AG20443 (cell line): ENCODE measurements around the gene FUBP3.

ENCODE experiments used
- DNase-seq: peaks from one replicate; pipeline ENCODE4 v3.0.0; 2012; ENCODE audit warnings: low spot score, mixed read lengths

FUBP3 gene

DNA sequence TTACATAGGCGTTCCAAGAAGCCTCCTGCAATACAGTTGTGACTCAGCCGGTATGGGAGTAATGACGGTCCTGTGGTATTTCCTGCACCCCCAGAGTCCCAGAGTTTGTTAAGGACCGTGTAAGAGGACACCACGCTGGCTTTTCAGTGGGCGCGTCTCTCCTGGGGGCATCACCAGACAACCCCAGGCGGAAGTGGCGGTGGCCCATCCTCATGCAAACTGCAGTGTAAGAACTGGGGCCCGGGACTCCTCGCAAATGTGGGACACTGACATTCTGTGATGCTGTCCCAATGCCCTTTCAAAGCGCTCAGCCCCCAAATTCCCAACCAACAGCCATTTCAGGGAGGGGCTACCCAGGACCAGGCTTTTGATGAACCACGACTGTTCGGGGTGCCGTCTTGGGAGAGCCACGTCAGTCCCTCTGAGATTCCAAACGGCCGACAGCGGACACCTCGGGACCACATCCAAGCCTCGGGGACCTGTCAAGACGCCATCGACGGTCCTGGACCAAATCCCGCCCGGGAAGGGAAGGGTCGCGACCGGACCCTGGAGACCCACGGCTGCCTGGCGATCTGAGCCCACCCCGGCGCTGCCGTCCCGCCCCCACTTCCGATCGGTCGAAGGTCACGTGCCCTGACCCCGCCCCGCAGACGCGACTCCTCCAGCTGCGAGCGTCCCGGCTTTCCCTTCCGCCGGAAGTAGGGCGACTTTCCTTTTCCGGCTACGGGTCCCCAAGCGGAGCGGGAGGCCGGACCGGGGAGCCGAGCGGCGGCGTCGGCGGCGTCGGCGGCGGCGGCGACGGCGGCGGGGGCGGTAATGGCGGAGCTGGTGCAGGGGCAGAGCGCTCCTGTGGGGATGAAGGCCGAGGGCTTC, at the start of gene FUBP3:
Gene FUBP3 (plus strand): TSS at position 713 of the 873 bp plus-strand sequence. CDS start 104 bp downstream, at position 817.
- DNase-seq = peak; percentile 99

DNA sequence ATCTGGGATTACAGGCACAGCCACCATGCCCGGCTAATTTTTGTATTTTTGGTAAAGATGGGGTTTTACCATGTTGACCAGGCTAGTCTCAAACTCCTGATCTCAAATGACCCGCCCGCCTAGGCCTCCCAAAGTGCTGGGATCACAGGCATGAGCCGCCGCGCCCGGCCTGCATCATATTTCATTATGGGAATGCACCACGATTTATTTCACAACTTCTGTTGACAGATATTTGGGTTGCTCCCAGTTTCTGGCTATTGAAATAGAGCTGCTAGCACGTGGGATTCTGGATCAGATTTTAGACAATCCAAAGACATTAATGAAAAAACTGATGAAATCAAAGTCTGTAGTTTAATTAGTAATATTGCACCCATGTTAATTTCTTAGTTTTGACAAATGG, 48.4 kb upstream of the FUBP3 start:
- DNase-seq = peak; percentile 52

- DNase-seq = no peak
These were observed 47.7 kb upstream of the FUBP3 start for GRCh38 chr9:130531670-130532069.

- no peak for DNase-seq
These were observed 46.8 kb upstream of the FUBP3 start for GRCh38 chr9:130532426-130533080.

DNA sequence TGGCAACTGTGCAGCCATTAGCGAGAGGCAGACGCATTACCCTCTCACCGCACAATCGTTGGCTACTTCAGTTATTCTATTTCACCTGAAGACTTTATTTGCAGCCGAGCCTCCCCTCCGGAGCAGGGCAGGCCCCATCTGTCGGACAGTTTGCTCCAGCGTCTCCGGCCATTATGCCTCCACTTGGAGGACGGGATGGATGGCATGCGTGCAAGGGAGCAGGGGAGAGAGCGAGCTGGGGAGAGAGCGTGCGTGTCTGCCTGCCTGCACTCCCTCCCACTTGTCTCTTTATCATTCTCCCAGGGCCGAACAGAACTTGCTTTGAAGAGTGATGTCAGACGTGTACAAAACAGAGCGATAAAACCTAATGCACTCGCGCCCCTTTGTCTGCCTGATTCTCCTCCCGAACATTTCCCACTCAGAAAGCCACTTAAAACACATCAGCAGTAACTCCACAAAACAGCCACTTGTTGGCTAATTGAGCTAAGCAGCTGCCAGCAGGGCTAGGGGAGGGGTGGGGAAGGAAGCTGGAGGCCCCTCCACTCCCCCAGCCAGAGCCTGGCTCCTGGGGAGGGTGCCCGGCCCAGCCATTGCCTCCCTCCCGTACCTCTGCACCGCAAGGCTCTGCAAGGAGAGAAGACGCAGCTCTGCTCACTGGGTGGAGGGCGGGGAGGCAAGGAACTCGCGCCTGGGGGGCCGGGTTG, 43.4 kb upstream of the FUBP3 start:
- peak; percentile 81 for DNase-seq

GRCh38 chr9:130536701-130537107, 42.7 kb upstream of the FUBP3 start:
- DNase-seq = no peak

GRCh38 chr9:130537346-130538050, 41.9 kb upstream of the FUBP3 start:
- DNase-seq = peak; percentile 28

GRCh38 chr9:130539420-130540223, 39.8 kb upstream of the FUBP3 start:
- DNase-seq = peak; percentile 48

DNA sequence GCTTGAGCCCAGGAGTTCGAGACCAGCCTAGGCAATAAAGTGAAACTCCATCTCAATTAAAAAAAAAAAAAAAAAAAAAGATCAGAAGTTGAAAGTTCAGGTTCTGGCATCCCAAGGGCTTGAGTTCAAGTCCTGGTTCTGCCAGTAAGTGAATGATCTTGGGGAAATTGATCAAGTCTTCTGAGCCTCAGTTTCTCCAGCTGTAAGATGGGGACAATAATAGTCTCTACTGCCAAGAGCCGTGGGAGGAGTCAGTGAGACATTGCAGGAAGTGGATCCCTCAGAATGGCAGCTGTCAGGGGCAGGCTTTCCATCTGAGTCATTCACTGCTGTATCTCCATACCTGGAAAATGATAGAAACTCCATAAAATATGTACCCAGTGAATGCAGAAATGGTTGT, 37.8 kb upstream of the FUBP3 start:
- DNase-seq = no peak

DNA sequence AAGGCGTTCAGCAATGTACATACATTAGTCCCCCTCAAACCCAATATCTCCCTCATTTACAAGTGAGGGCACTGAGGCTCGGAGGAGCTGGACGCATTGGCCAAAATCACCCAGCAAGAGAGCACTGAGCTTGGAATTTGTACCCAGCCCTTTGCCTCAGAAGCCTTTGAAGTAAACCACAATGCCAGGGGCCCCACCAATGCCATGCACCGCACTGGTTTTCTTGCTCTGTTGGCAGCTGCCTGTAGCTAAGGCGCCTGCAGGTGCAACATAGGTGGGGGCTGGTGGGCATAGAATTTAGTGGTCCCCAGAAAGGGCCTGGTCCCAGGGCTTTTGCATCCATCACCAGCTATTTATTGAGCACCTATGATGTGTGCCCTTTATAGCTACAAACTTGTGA, 37.3 kb upstream of the FUBP3 start:
- DNase-seq = no peak

DNA sequence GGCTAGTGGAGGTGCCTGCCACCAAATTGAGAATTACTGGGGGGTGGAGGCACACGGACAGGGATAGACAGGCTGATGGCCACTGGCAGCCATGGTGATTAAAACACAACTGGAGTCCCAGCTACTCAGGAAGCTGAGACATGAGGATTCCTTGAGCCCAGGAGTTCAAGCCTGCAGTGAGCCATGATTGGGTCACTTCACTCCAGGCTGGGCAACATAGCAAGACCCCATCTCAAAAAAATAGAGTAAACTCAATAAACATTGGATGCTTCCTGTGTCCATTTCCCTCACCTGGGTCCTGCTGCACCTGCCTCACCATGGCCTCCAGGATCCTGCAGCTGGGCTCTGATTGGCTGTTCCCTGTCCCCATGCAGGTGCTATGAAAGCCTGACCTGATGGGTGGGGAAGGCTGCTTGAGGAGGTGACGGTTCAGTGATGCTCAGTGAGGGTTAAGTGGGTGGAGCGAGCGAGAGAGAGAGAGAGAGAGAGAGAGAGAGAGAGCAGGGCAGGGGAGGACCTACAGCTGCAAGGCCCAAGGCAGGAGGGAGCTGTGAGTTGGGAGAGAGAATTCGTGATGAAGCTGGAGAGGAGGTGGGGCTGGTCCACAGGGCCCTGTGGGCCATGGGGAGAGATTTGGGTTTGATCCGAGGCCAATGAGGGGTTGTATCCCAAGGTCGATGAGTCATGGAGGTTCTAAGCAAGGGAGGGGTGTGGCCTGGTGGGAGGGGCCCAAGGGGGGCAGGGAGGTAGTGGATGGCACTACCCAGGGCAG, 36.7 kb upstream of the FUBP3 start:
- DNase-seq = peak; percentile 32

DNA sequence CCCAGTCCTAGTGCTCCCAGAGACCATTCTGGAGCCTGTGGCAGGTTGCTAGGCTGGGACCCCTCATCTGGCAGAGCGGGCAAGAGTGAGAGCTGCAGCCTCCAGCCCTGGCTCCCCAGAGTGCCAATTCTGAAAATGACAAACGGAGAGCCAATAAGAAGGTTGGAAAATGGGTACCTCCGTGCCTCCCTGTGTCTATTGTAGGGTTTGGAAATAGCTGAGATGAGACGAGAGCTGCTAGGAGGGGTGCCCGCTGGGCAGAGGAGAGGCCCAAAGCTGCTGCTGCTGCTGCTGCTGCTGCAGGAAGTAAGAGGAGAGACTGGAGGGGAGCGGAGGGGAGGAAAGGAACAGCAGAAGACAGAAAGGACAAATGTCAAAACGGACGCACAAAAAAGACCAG, 36.0 kb upstream of the FUBP3 start:
- no peak for DNase-seq

GRCh38 chr9:130543859-130544258, 35.5 kb upstream of the FUBP3 start:
- DNase-seq = no peak

- no peak for DNase-seq
These were observed 35.0 kb upstream of the FUBP3 start for GRCh38 chr9:130544364-130544763.

- DNase-seq = no peak
These were observed 31.3 kb upstream of the FUBP3 start for GRCh38 chr9:130548103-130548502.

GRCh38 chr9:130549093-130549735, 30.2 kb upstream of the FUBP3 start:
- no peak for DNase-seq

GRCh38 chr9:130554606-130555005, 24.8 kb upstream of the FUBP3 start:
- DNase-seq = no peak

GRCh38 chr9:130555061-130555460, 24.3 kb upstream of the FUBP3 start:
- no peak for DNase-seq

GRCh38 chr9:130555968-130556367, 23.4 kb upstream of the FUBP3 start:
- no peak for DNase-seq
